ENCODE measurements around the gene WNK4. TPM values are rescaled to one million over a fixed set of nuclear protein-coding genes. Genes with fewer than 3 reads are reported as not detected.

Gene WNK4
- total and polyA plus RNA-seq, 9 of the 15 experiments (the other 6 are each of a cell fraction or from before 2014, with no cell fraction given) = 0.32 to 25.8 (median 4.5) TPM

DNA sequence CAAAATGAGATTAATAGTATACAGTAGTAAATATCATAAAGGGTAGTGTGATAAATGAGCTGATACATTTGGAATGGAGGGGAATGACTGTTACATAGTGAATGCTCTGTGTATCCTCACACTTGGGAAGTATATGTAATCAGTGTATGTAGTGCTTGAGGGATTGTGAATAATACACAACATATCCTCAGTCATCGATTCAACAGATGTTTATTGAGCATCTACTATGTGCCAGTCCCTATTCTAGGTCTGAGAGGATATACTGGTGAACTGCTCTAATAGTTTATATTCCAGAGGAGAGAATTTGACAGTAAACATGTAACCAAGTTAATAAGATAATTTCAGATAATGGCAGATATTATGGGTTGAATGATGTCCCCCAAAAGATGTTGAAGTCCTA, 47.1 kb downstream of the WNK4 start:
- intact Hi-C loops (cut with micrococcal nuclease) (no loop called here), in situ Hi-C loops (cut with MboI) (no loop called here)
- Histone ChIP-seq H3K27me3 (ENCODE audit: control insufficient read depth in 2 of 2, insufficient read depth in 2 of 2, low read length in 2 of 2) (no peaks in the 10 kb centered on the region), H3K9me3 (replicated peaks; ENCODE audit: control insufficient read depth, insufficient read depth, low read depth, low read length) (no peaks in the 10 kb centered on the region), H3K4me1 (replicated peaks in 1 of 2; ENCODE audit: control insufficient read depth in 2 of 2, insufficient read depth in 2 of 2, low read length in 2 of 2) (peaks cover 6 to 21% of the 10 kb centered on the region in 2 experiments; a peak in 3 of 5 replicates), H3K79me2 (ENCODE audit: control insufficient read depth, insufficient read depth, low read length) (peaks cover 18% of the 10 kb centered on the region), H2AFZ (ENCODE audit: low read depth, low read length) (no peak overlapping the region), H4K20me1 (replicated peaks; ENCODE audit: control insufficient read depth, insufficient read depth, low read length) (no peaks in the 10 kb centered on the region), H3K36me3 (ENCODE audit: control insufficient read depth, insufficient read depth, low read length) (peaks cover 4% of the 10 kb centered on the region; the same call in 2 of the 3 replicates), H3K4me3 (no peak overlapping the region), H3K9ac (ENCODE audit: insufficient read depth in 1 of 2, low read depth in 2 of 2, low read length in 2 of 2) (no peak overlapping the region), H3K9me1 (ENCODE audit: control insufficient read depth, insufficient read depth, low read length) (no peaks in the 10 kb centered on the region), H3K4me2 (ENCODE audit: insufficient read depth, low read length) (no peak overlapping the region), H3K27ac (ENCODE audit: extremely low read depth, low read depth, low read length) (no peak overlapping the region)
- no peak for TF ChIP-seq ZNF512 (tag; IDR thresholded peaks at IDR 0.05)
- TF ChIP-seq WHSC1 (IDR thresholded peaks at IDR 0.05; ENCODE audit: low read length) = no peak
- no peak for TF ChIP-seq ZNF143 (CRISPR knock-in tag; IDR thresholded peaks at IDR 0.05)
- TF ChIP-seq ZBTB49 (CRISPR knock-in tag; IDR thresholded peaks at IDR 0.05; ENCODE audit: borderline replicate concordance) = no peak
- TF ChIP-seq SRSF1 (IDR thresholded peaks at IDR 0.05; ENCODE audit: low read depth, low read length) = no peak
- TF ChIP-seq MTF1 (CRISPR knock-in tag; IDR thresholded peaks at IDR 0.05; ENCODE audit: borderline replicate concordance) = no peak
- peak; percentile 66 for TF ChIP-seq RBM25 (IDR thresholded peaks at IDR 0.05; ENCODE audit: low read depth, low read length, severe bottlenecking)
- DNase-seq (ENCODE audit: extremely low read depth in 1 of 4, low spot score in 3 of 4) = no peak
- ChIA-PET POLR2A (interaction anchor here (0.6 kb wide), 1 partner anchor 137 kb away, joined by 3 read pairs; the partner anchor contains the start of gene AARSD1), CTCF (ENCODE audit: low intra/inter-chr PET ratio) (no interaction called here)
- WGBS (ENCODE audit: insufficient coverage, low coverage, missing lambda C conversion rate) = 59% methylated on average over 1 of the region's 1 CpG
- BruUV-seq (replicated peaks) = no TSS peak
- ATAC-seq = no peak
- no peak for FAIRE-seq

Measured in K562 (cell line).